Stimulated activated naive CD8-positive, alpha-beta T cell treated with anti-CD3 and anti-CD28 coated beads, Interleukin-15, Interleukin-2, amounts not matched to agents 100 ng/mL and 50 ng/mL, for 24 hours (primary cell): ENCODE measurements around the gene PON2.

ENCODE experiments used
- H3K27ac Mint-ChIP-seq: one replicate; pipeline ENCODE4 v1.8.0; 2021; ENCODE audit warnings: mild to moderate bottlenecking, mixed read lengths
- H3K27me3 Mint-ChIP-seq: one replicate; pipeline ENCODE4 v1.8.0; 2021; ENCODE audit warnings: mixed read lengths
- H3K36me3 Mint-ChIP-seq: one replicate; pipeline ENCODE4 v1.8.0; 2021; ENCODE audit warnings: low read depth, mixed read lengths
- H3K4me1 Mint-ChIP-seq: one replicate; pipeline ENCODE4 v1.8.0; 2021; ENCODE audit warnings: low read depth, mixed read lengths
- H3K4me3 Mint-ChIP-seq: one replicate; pipeline ENCODE4 v1.8.0; 2021; ENCODE audit warnings: mild to moderate bottlenecking, mixed read lengths
- H3K9me3 Mint-ChIP-seq: one replicate; pipeline ENCODE4 v1.8.0; 2021; ENCODE audit warnings: mixed read lengths

The PON2 gene

GRCh38 chr7:95429241-95429990 is 5.4 kb downstream of the PON2 start:
- Mint-ChIP-seq H3K4me1 (peaks cover 4% of the 10 kb centered on the region), H3K9me3 (peaks cover 3% of the 10 kb centered on the region), H3K36me3 (no peaks in the 10 kb centered on the region), H3K27ac (no peak overlapping the region), H3K27me3 (peaks cover 4% of the 10 kb centered on the region), H3K4me3 (no peak overlapping the region)

GRCh38 chr7:95427914-95428516 is 6.8 kb downstream of the PON2 start:
- no peaks in the 10 kb centered on the region for H3K4me1 Mint-ChIP-seq
- no peaks in the 10 kb centered on the region for H3K9me3 Mint-ChIP-seq
- no peak overlapping the region for H3K27ac Mint-ChIP-seq
- no peak overlapping the region for H3K4me3 Mint-ChIP-seq
- H3K36me3 Mint-ChIP-seq, result peaks cover 10% of the 10 kb centered on the region
- no peaks in the 10 kb centered on the region for H3K27me3 Mint-ChIP-seq

DNA sequence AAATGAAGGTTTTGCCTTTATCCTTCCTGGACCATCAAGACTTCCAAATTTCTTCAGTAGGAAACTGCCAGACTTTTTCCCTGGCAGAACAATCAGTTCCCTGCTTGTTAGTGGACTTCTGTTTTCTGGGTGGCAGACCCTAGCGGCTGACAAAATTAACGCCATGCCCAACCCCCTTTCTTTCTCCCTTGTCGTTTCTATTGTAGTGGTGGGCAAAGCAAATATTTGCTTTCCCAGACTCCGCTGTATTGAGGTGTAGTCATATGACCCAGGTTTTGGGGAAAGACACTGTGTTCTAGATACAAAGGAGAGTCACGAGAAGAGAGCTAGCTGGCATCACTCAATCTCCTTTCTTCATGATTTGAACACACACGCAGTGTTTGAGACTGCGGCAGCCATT is 7.7 kb downstream of the PON2 start:
- H3K4me3 Mint-ChIP-seq, result no peak overlapping the region
- H3K9me3 Mint-ChIP-seq, result no peaks in the 10 kb centered on the region
- no peaks in the 10 kb centered on the region for H3K27me3 Mint-ChIP-seq
- H3K36me3 Mint-ChIP-seq, result peaks cover 10% of the 10 kb centered on the region
- H3K27ac Mint-ChIP-seq, result no peak overlapping the region
- H3K4me1 Mint-ChIP-seq, result no peaks in the 10 kb centered on the region

DNA sequence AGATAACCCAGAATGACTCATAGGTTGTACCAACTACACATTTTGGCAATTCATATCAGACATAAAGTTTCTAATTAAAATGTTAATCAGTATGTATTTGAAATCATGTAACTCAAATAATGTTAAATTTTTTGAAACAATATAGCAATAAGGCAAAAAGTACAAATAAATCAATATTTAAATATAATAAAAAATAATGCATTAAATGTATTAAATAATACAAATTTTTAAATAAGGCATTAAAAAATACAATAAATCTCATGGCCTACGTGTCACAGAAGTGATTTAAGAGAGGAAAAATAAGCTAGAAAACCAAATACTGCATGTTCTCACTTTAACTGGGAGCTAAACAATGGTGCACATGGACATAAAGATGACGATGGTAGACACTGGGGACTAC is 9.1 kb downstream of the PON2 start:
- Mint-ChIP-seq H3K4me1 (peaks cover 7% of the 10 kb centered on the region), H3K4me3 (no peak overlapping the region), H3K36me3 (peaks cover 10% of the 10 kb centered on the region), H3K9me3 (no peaks in the 10 kb centered on the region), H3K27ac (no peak overlapping the region), H3K27me3 (no peaks in the 10 kb centered on the region)

DNA sequence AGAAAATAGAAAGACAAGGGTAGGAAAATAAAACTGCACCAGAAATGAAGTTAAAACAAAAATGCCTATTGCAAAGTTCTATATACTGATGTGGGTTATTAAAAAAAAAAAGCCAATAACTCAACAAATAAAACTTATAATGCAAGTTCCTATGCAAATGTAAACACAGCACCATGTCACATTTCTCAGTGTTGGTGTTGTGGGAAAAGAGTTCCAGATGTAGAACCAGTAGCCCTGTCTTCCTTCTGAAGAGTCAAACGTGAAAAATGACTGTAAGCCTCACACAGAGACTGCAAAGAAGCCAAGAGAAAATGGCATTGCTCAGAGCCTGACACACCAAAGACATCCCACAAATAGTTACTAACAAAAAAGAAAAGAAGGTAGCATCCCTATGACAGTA is 10.1 kb downstream of the PON2 start:
- Mint-ChIP-seq H3K27ac (no peak overlapping the region), H3K4me1 (peaks cover 7% of the 10 kb centered on the region), H3K36me3 (peaks cover 10% of the 10 kb centered on the region), H3K4me3 (no peak overlapping the region), H3K9me3 (no peaks in the 10 kb centered on the region), H3K27me3 (no peaks in the 10 kb centered on the region)

GRCh38 chr7:95421847-95422444 is 12.9 kb downstream of the PON2 start:
- H3K36me3 Mint-ChIP-seq, result peaks cover 10% of the 10 kb centered on the region
- H3K4me3 Mint-ChIP-seq, result no peak overlapping the region
- no peak overlapping the region for H3K27ac Mint-ChIP-seq
- no peaks in the 10 kb centered on the region for H3K27me3 Mint-ChIP-seq
- peaks cover 7% of the 10 kb centered on the region for H3K4me1 Mint-ChIP-seq
- H3K9me3 Mint-ChIP-seq, result no peaks in the 10 kb centered on the region

DNA sequence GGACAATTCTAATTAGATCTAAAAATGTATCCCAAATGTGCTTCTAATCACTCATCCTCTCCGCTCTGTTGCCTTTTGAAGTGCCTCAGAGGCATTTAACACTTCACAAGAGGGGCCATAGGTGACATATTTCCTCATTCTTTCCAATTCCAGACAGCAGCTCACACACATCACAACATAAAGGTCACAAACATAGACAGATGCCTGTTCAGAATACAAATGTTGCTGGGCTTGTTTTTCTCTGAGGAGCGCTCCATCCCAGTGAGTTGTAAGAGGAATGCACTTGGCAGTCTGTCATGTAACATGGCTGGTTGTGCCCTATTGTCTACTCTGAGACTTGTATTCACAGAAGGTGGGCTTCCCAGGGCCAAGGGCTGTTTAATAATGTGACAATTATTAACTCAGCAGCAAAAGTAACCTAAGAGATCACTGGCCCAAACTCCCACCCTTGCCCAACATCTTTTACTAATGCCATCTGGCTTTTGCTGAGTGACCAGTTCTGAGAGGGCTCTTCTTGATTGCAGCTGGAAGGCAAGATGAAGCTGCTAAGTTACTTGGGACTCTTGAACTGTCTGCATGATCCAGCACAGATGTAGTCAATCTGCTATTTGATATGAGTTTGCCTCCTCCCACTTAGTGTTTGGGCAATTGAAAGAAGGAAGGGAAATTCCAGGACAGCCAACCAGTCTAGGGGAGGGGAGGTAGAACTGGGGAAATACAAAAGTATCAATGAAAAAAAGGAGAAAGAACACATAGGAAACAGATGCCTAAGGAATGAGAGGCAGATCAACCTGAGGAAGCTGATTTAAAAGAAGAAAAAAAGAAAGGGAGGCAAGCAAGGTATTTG is 13.6 kb downstream of the PON2 start:
- H3K9me3 Mint-ChIP-seq, result no peaks in the 10 kb centered on the region
- H3K4me1 Mint-ChIP-seq, result peaks cover 7% of the 10 kb centered on the region
- H3K27me3 Mint-ChIP-seq, result no peaks in the 10 kb centered on the region
- H3K36me3 Mint-ChIP-seq, result peaks cover 10% of the 10 kb centered on the region
- H3K27ac Mint-ChIP-seq, result no peak overlapping the region
- no peak overlapping the region for H3K4me3 Mint-ChIP-seq

DNA sequence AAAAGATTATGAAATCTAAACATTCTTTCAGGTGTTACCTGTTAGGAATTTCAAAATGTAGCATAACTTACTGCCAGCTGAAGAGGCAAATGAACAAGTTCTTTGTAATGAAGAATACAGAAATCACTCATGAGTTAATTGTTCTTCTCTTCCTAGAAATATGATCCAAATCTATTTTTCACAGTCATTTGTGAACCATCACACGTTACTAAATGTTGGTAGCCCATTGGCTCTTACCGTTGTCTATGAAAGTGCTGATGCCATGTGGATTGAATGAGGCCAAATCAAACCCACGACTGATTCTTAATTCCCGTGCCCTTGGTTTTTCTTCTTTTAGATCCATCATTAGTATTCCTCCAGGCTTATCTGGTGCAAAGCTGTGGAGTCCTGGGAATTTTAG is 22.8 kb downstream of the PON2 start:
- H3K27ac Mint-ChIP-seq, result peak overlapping the region; percentile 10
- no peaks in the 10 kb centered on the region for H3K36me3 Mint-ChIP-seq
- H3K9me3 Mint-ChIP-seq, result no peaks in the 10 kb centered on the region
- no peak overlapping the region for H3K4me3 Mint-ChIP-seq
- no peaks in the 10 kb centered on the region for H3K27me3 Mint-ChIP-seq
- peaks cover 16% of the 10 kb centered on the region for H3K4me1 Mint-ChIP-seq

DNA sequence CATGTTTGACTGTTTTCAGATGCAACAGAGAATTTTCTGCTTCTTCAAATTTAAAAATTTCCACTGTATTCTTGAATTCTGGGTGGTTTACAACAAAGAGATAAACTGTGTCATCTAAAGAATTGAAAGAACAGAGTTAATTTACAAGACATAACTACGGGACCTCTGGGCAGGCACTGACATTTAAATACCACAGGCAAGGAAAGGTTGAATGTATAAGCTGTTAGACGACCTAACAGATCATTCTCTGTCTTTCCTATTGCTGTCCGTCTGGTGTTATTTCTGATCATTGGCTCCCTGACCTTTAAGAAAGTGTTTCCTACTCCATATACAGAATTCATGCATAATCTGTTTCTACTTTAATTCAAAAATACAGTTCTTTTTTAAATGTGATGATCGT is 23.2 kb downstream of the PON2 start:
- no peak overlapping the region for H3K4me3 Mint-ChIP-seq
- H3K9me3 Mint-ChIP-seq, result no peaks in the 10 kb centered on the region
- H3K27ac Mint-ChIP-seq, result peak overlapping the region; percentile 10
- H3K36me3 Mint-ChIP-seq, result no peaks in the 10 kb centered on the region
- H3K4me1 Mint-ChIP-seq, result peaks cover 16% of the 10 kb centered on the region
- no peaks in the 10 kb centered on the region for H3K27me3 Mint-ChIP-seq

DNA sequence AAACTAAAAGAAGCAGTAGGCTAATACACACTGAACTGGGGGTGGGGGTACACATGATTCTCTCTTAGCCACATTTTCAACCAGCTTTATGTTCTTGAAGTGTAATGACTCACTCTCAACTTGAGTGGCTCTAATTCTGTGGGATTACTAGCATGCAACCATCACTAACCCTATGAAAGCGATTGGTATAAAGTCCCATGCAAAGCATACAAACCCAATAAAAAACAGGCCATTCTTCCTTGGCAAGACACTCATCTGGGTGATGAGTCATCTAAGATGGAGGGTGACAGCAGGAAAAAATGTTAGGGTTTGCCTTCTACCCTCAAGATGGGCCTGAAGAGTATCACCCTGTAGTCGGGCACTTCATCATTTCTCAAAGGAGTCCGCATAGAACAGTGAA is 23.8 kb downstream of the PON2 start:
- peak overlapping the region; percentile 10 for H3K27ac Mint-ChIP-seq
- H3K9me3 Mint-ChIP-seq, result no peaks in the 10 kb centered on the region
- no peak overlapping the region for H3K4me3 Mint-ChIP-seq
- peaks cover 16% of the 10 kb centered on the region for H3K4me1 Mint-ChIP-seq
- no peaks in the 10 kb centered on the region for H3K27me3 Mint-ChIP-seq
- no peaks in the 10 kb centered on the region for H3K36me3 Mint-ChIP-seq

GRCh38 chr7:95407751-95408150 is 27.1 kb downstream of the PON2 start:
- Mint-ChIP-seq H3K27ac (no peak overlapping the region), H3K27me3 (no peaks in the 10 kb centered on the region), H3K36me3 (no peaks in the 10 kb centered on the region), H3K4me3 (no peak overlapping the region), H3K9me3 (no peaks in the 10 kb centered on the region), H3K4me1 (peaks cover 14% of the 10 kb centered on the region)

- Mint-ChIP-seq H3K27me3 (no peaks in the 10 kb centered on the region), H3K36me3 (no peaks in the 10 kb centered on the region), H3K4me1 (no peaks in the 10 kb centered on the region)
These were observed 29.0 kb downstream of the PON2 start for GRCh38 chr7:95405800-95406199.

DNA sequence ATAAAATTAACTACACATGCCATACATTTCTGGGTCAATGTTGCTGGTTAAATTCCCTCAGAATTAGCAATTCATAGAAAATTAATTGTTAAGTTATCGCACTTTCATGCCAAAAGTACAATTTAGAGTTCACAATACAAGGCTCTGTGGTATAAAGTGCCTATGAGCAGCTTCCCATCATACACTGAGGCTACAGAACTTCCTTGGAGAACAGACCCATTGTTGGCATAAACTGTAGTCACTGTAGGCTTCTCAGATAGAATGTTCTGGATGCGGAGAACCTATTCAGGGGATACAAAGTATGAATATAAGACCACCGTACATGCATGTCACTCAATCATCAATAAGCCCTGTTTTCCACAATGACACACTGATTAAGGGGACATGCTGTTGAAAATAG is 29.6 kb downstream of the PON2 start:
- H3K27me3 Mint-ChIP-seq, result peaks cover 3% of the 10 kb centered on the region
- H3K36me3 Mint-ChIP-seq, result no peaks in the 10 kb centered on the region
- no peak overlapping the region for H3K27ac Mint-ChIP-seq
- no peak overlapping the region for H3K4me3 Mint-ChIP-seq
- no peaks in the 10 kb centered on the region for H3K4me1 Mint-ChIP-seq
- no peaks in the 10 kb centered on the region for H3K9me3 Mint-ChIP-seq

More at GRCh38 chr7:95405800-95406199, 29.0 kb downstream of the PON2 start:
- H3K4me3 Mint-ChIP-seq, result no peak overlapping the region
- H3K9me3 Mint-ChIP-seq, result no peaks in the 10 kb centered on the region
- no peak overlapping the region for H3K27ac Mint-ChIP-seq

GRCh38 chr7:95404316-95404865 is 30.4 kb downstream of the PON2 start:
- peaks cover 5% of the 10 kb centered on the region for H3K27me3 Mint-ChIP-seq
- H3K27ac Mint-ChIP-seq, result no peak overlapping the region
- H3K4me1 Mint-ChIP-seq, result no peaks in the 10 kb centered on the region
- H3K36me3 Mint-ChIP-seq, result no peaks in the 10 kb centered on the region
- H3K9me3 Mint-ChIP-seq, result no peaks in the 10 kb centered on the region
- H3K4me3 Mint-ChIP-seq, result no peak overlapping the region
